OCI-LY7 (cell line): Measurements from ENCODE around the gene EXOC4. TPM values are rescaled to one million over a fixed set of nuclear protein-coding genes. Genes with fewer than 3 reads are reported as not detected.

Experiments
- BruUV-seq: library from RNA; stranded (reverse); fragments of 400-500 nt; replicated peaks from 2 replicates; lab custom pipeline; 2021; lab: Mats Ljungman, UMichigan
- CTCF ChIA-PET: fragments of 300-600 bp; sonication (Branson Sonifier 250); formaldehyde crosslinking; loops from one replicate; lab custom pipeline; 2022; ENCODE audit warnings: antibody characterized with exemption; ENCODE audit not compliant: unreplicated experiment; lab: Charles Lee
- POLR2A ChIA-PET: fragments of 300-600 bp; sonication (Branson Sonifier 250); formaldehyde crosslinking; loops from one replicate; lab custom pipeline; 2022; ENCODE audit warnings: antibody characterized with exemption; lab: Charles Lee
- DNase-seq: peaks from one replicate; pipeline ENCODE4 v3.0.0-alpha.2; 2015; ENCODE audit warnings: low spot score
- H2AFZ ChIP-seq: fragments of 200-600 bp; sonication (generic), shearing (Covaris generic); 2 replicates; pipeline ENCODE4 v1.6.1; 2014; ENCODE audit warnings: mild to moderate bottlenecking, antibody characterized with exemption, low read length, moderate library complexity
- H3K27ac ChIP-seq: fragments of 200-600 bp; sonication (generic); 2 replicates; pipeline ENCODE4 v1.5.1; 2014; ENCODE audit warnings: mixed run types, low read depth, mild to moderate bottlenecking, moderate library complexity, low read length, inconsistent platforms; ENCODE audit not compliant: poor library complexity, severe bottlenecking
- H3K36me3 ChIP-seq: fragments of 200-600 bp; sonication (generic); 2 replicates; pipeline ENCODE4 v1.6.1; 2014; ENCODE audit warnings: mild to moderate bottlenecking, antibody characterized with exemption, low read length, moderate library complexity, mixed read lengths; ENCODE audit not compliant: insufficient read depth
- H3K4me1 ChIP-seq: fragments of 200-600 bp; sonication (generic); 2 replicates; pipeline ENCODE4 v1.5.1; 2014; ENCODE audit warnings: mild to moderate bottlenecking, low read length; ENCODE audit not compliant: insufficient read depth, poor library complexity, severe bottlenecking
- H3K4me2 ChIP-seq: fragments of 200-600 bp; sonication (generic); 2 replicates; pipeline ENCODE4 v1.6.1; 2014; ENCODE audit warnings: mild to moderate bottlenecking, low read length
- H3K4me3 ChIP-seq: fragments of 200-600 bp; sonication (generic); 2 replicates; pipeline ENCODE4 v1.5.1; 2014; ENCODE audit warnings: mild to moderate bottlenecking, low read depth, low read length; ENCODE audit not compliant: poor library complexity, severe bottlenecking
- H3K79me2 ChIP-seq: fragments of 200-600 bp; sonication (generic); 2 replicates; pipeline ENCODE4 v1.6.1; 2016; ENCODE audit warnings: low read depth, mild to moderate bottlenecking, low read length, moderate library complexity, mixed read lengths; ENCODE audit not compliant: insufficient read depth
- H3K9me2 ChIP-seq: fragments of 200-600 bp; sonication (generic); 2 replicates; pipeline ENCODE4 v1.6.1; 2016; ENCODE audit warnings: mild to moderate bottlenecking, low read length, mixed read lengths; ENCODE audit not compliant: insufficient read depth
- H3K9me3 ChIP-seq: fragments of 200-600 bp; sonication (generic); 2 replicates; pipeline ENCODE4 v1.6.1; 2014; ENCODE audit warnings: mild to moderate bottlenecking, mixed run types, low read length, mixed read lengths
- H4K20me1 ChIP-seq: fragments of 200-600 bp; sonication (generic); 2 replicates; pipeline ENCODE4 v1.6.1; 2014; ENCODE audit warnings: mild to moderate bottlenecking, antibody characterized with exemption, low read length, moderate library complexity, mixed read lengths; ENCODE audit not compliant: insufficient read depth
- EZH2phosphoT487 ChIP-seq: fragments of 200-600 bp; sonication (generic); IDR thresholded peaks from 2 replicates; pipeline ENCODE4 v1.6.1; 2018; ENCODE audit warnings: low read depth, borderline replicate concordance, mild to moderate bottlenecking, mixed run types, antibody characterized with exemption, low read length, moderate library complexity, mixed read lengths
- intact Hi-C: fragments of 100-400 bp; cut with micrococcal nuclease; formaldehyde crosslinking; loops from one replicate; pipeline ENCODE4 v1.10.0; 2022; ENCODE audit not compliant: unreplicated experiment
- total RNA-seq, 2 experiments: library from RNA; depleted of rRNA in 1 of 2; stranded (reverse); fragments of >200 nt in 1 of 2; shearing (Covaris generic) in 1 of 2; gene quantifications; 2 replicates each; pipeline ENCODE4 v1.2.3, GENCODE V29; 2014 to 2022
- TF ChIP-seq, protein P1 (sequence below): fragments of 200-600 bp; sonication (generic); conservative IDR thresholded peaks from 2 replicates; pipeline ENCODE4 v1.5.1; 2014; ENCODE audit warnings: mild to moderate bottlenecking, antibody characterized with exemption, low read length, moderate library complexity, mixed read lengths

EXOC4 gene
- total RNA-seq, 2 experiments from 2014 or later: 75.1 to 93.2 TPM

DNA sequence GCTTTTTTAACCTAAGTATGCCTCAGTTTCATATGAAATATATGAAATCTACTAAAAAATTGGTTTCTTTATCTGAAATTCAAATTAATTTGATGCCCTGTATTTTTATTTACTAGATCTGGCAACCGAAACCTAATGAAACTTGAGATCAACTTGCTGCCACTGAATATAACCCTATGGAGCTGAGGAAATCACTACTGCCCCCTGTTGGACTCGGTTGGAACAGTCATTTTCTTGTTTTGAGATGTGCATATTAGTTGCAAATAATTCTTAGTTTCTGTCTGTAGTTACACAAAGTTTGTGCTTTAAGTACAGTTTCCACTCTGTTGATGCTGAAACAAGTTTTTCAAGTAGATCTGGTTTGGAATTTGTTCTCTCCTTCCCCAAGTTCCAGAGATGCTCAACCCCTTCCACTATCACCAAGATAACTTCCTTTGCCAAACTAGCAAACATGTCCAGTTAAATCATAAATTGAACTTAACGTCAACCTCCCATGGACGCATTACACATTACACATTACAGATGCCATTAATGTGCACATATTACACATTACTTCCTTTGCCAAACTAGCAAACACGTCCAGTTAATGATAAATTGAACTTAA, 22.2 kb upstream of the EXOC4 start:
- ChIA-PET CTCF (no interaction called here), POLR2A (no interaction called here)
- BruUV-seq: no TSS peak

DNA sequence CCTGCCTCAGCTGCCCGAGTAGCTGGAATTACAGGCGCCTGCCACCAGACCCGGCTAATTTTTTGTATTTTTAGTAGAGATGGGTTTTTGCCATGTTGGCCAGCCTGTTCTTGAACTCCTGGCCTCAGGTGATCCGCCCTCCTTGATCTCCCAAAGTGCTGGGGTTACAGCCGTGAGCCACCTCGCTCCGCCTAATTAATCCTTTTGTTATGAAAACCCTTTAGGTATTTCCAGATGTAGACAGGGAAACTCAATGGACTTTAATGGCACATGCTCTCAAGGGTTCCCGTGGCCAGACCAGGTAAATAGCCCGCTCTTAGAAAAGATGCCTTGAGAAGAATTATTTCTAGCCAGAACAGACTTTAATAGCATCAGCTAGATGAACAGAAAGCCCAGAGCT, 19.7 kb upstream of the EXOC4 start:
- Histone ChIP-seq H3K4me2 (no peak overlapping the region), H3K27ac (no peak overlapping the region), H3K9me2 (no peaks in the 10 kb centered on the region), H3K4me3 (no peak overlapping the region), H3K4me1 (no peaks in the 10 kb centered on the region), H4K20me1 (no peaks in the 10 kb centered on the region), H3K79me2 (no peaks in the 10 kb centered on the region), H2AFZ (no peak overlapping the region), H3K9me3 (no peaks in the 10 kb centered on the region), H3K36me3 (no peaks in the 10 kb centered on the region)
- no peak for TF ChIP-seq EZH2phosphoT487
- TF ChIP-seq, protein P1, sequence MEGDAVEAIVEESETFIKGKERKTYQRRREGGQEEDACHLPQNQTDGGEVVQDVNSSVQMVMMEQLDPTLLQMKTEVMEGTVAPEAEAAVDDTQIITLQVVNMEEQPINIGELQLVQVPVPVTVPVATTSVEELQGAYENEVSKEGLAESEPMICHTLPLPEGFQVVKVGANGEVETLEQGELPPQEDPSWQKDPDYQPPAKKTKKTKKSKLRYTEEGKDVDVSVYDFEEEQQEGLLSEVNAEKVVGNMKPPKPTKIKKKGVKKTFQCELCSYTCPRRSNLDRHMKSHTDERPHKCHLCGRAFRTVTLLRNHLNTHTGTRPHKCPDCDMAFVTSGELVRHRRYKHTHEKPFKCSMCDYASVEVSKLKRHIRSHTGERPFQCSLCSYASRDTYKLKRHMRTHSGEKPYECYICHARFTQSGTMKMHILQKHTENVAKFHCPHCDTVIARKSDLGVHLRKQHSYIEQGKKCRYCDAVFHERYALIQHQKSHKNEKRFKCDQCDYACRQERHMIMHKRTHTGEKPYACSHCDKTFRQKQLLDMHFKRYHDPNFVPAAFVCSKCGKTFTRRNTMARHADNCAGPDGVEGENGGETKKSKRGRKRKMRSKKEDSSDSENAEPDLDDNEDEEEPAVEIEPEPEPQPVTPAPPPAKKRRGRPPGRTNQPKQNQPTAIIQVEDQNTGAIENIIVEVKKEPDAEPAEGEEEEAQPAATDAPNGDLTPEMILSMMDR: no peak
- ChIA-PET CTCF (no interaction called here), POLR2A (no interaction called here)
- intact Hi-C loops: loop anchor here (5.0 kb wide), 2 partner anchors 301 to 521 kb away; no protein-coding TSS in a partner anchor
- DNase-seq: no peak
- no TSS peak for BruUV-seq

More for the DNA sequence above, 22.2 kb upstream of the EXOC4 start:
- Histone ChIP-seq H3K9me3 (no peaks in the 10 kb centered on the region), H3K4me2 (no peak overlapping the region), H3K4me1 (no peaks in the 10 kb centered on the region), H3K36me3 (no peaks in the 10 kb centered on the region), H4K20me1 (no peaks in the 10 kb centered on the region), H2AFZ (no peak overlapping the region), H3K4me3 (no peak overlapping the region), H3K79me2 (no peaks in the 10 kb centered on the region), H3K27ac (no peak overlapping the region), H3K9me2 (no peaks in the 10 kb centered on the region)
- no peak for TF ChIP-seq EZH2phosphoT487
- TF ChIP-seq, protein P1: peak; percentile 92
- intact Hi-C loops: loop anchor here (5.0 kb wide), 2 partner anchors 298 to 518 kb away; no protein-coding TSS in a partner anchor
- peak; percentile 56 for DNase-seq

DNA sequence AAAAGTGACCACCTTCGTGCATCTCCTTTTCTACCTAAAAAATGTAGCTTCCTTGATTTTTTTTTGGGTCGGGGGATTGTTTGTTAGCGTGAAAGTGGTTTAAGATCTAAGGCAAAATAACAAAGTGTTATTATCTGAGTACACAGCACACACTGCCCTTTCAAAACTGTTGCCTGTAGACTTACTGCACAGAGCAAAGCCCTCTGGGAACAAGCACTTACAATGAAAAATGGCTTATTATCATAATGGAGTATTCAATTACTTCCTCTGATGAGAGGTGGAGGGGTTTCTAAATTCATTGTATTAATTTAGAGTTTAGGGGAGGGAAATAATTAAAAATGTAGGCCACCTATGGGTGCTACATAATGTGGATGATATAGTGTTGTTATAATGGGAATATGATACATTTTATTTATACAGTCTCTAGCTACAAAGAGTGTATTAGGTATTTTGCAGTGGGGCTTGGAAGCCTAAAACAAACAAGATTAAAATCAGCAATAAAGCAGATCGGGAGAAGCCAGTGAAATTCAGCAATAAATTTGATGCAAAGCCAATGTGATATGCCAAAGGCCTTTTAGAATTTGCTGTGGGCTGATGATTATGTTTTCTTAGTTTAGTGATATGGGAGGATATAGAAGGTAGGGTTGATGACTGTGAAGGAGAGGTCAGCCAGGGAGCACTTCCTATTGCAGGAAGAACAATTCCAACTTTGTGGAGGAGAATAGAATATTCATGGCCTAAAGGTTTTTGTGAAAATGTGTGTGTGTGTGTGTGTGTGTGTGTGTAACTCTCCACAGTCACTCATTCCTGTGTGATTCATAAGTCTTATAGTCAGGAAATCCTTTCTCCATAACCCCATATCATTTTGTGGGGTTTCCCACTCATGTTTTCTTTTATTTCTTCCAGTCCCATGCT, 17.7 kb upstream of the EXOC4 start:
- Histone ChIP-seq H3K9me2 (no peaks in the 10 kb centered on the region), H3K27ac (no peak overlapping the region), H3K4me2 (no peak overlapping the region), H3K36me3 (no peaks in the 10 kb centered on the region), H3K4me1 (no peaks in the 10 kb centered on the region), H2AFZ (no peak overlapping the region), H3K4me3 (no peak overlapping the region), H3K9me3 (no peaks in the 10 kb centered on the region), H3K79me2 (no peaks in the 10 kb centered on the region), H4K20me1 (no peaks in the 10 kb centered on the region)
- ChIA-PET POLR2A (no interaction called here), CTCF (no interaction called here)
- no TSS peak for BruUV-seq
- TF ChIP-seq, protein P1: no peak
- no peak for TF ChIP-seq EZH2phosphoT487
- intact Hi-C loops: loop anchor here (5.0 kb wide), 2 partner anchors 303 to 523 kb away; no protein-coding TSS in a partner anchor
- no peak for DNase-seq
